Renal cortex interstitium (tissue), 11 donors: Measurements from ENCODE around the gene PRMT7. TPM values are rescaled to one million over a fixed set of nuclear protein-coding genes. Genes with fewer than 3 reads are reported as not detected.

ENCODE experiments used
- DNase-seq, 11 donors: peaks; one replicate each; pipeline ENCODE4 v3.0.0-alpha.2; 2013; ENCODE audit warnings: low read depth in 9 of 11, low spot score in 4 of 11; ENCODE audit errors: extremely low read depth in 1 of 11
- polyA plus RNA-seq, 3 donors: library from polyadenylated mRNA; unstranded; fragments of 120-200 nt; gene quantifications; one replicate each; pipeline ENCODE4 v1.2.1, GENCODE V29; 2013; ENCODE audit not compliant: insufficient read length in 3 of 3

The PRMT7 gene
- polyA plus RNA-seq, 3 donors = 51.2 to 64.2 (median 52.5) TPM

DNA sequence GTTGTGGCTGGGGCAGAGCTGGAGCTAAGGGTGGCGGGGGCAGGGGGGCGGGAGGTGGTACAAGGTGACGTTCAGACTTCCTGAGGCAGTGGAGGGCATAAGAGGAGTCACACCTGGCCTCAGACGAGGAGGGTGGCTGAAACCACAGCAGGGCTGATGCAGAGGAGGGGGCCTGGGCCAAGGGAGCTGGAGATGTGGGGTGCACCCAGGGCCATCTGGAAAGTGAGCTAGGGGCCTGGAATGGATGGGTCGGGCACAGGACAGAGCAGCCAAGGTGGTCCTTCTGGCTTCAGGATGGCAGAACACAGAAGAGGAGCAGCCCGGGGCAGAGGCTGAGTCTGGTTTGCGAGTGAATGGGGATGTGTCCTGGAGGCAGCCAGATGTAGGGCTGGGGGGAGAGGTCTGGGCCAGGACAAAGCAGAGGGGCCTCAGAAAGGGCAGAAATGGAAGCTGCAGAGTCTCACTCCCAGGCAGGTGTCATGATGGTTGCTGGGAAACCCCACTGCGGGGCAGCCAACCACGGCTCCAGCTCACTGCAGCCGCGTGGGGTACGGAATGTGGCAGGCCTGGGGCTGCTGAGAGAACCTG is 57.6 kb downstream of the PRMT7 start:
- DNase-seq = peak in 1 of 11 donors; percentile 28

DNA sequence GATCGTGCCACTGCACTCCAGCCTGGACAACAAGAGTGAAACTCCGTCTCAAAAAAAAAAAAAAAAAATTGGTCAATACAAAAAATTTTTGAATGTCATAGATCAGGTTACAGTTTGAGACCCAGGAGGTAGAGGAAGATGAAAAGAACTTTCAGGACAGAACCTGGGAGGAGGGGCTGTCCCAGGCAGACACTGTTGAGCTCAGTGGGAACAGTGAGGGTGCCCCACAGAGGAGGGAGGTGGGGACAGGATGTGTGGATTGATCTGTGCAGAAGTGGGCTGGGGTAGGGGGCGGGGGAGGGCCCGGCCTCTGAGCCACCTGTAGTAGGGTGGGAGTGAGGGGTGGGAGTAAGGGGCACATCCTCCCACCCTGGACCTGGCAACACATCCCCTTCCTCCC is 58.3 kb downstream of the PRMT7 start:
- no peak for DNase-seq

DNA sequence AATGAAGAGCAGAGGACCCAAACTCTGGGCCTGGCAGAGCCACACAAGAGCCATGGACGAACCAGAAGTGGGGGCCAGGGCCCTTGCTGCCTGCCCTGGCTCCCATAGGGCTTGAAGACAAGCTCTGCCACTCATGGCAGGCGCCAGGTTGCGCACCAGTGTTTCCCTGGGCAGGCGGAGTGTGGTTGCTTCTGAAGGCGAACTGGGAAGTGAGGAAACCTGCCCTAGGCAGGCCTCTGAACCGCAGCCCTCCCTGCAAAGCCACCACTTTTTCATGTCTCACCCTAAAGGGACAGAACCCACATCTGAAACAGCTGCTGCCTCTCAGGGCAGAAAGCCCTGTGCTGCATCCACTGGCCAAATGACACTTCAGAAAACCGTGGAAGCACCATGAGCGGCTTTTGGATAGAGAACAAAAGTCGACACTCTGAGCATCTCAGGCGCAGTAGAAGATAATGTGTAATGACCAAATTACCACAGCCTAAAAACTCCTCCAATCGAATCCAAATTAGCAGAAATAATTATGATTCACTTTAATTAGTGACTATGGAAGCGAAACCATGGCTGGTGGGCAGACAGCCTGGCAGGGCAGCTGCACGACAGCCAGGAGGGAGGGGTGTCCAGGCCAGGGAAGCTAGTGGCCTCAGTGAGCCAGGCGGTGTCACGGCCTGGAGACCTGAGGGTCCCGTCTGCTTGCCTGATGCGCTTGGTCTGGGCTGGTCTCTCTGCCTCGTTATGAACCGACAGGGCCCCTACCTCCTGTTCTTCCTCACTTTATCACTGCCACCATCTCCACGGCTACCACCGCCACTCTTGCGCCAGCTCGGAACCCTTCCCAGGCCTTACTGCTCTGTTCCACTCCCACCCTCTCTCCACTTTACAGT is 59.1 kb downstream of the PRMT7 start:
- DNase-seq = no peak

GRCh38 chr16:68370581-68371275 is 59.9 kb downstream of the PRMT7 start:
- DNase-seq = no peak

DNA sequence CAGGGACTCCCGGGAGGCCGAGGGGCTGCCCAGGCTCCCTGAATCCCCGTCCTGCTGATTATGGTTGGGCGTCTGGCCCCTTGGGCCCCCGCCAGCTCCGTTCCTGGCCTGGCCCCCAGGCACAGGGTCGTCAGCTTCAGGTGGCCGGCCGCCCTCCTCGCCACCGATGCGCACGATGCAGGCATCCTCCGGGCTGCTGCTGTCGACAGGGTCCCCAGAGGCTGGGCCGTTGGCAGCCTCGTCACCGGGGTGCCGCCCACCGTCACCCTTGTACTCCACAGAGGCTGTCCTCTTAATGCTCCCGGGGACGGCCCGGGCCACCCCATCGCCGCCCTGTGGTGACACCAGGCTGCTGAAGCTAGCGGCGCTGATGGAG is 60.4 kb downstream of the PRMT7 start:
- DNase-seq = no peak

- no peak for DNase-seq
These were observed 61.0 kb downstream of the PRMT7 start for GRCh38 chr16:68371706-68372380.

DNA sequence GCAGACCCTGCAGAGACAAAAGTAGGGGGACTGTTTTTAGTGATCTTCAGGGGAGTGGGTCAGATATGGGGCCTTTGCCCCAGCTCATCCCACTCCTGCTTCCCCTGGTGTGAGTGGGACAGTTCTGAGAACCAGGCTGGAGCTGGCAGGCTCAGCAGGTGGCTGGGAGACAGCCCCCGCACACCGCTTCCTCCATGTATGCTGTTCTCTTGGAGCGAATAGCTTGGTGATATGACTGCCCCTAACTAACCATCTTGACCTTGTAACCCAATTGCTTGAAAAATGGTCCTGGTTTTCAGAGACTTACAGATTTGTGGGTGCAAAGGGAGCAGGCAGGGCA is 61.5 kb downstream of the PRMT7 start:
- no peak for DNase-seq

- no peak for DNase-seq
These were observed 62.0 kb downstream of the PRMT7 start for GRCh38 chr16:68372806-68373205.

DNA sequence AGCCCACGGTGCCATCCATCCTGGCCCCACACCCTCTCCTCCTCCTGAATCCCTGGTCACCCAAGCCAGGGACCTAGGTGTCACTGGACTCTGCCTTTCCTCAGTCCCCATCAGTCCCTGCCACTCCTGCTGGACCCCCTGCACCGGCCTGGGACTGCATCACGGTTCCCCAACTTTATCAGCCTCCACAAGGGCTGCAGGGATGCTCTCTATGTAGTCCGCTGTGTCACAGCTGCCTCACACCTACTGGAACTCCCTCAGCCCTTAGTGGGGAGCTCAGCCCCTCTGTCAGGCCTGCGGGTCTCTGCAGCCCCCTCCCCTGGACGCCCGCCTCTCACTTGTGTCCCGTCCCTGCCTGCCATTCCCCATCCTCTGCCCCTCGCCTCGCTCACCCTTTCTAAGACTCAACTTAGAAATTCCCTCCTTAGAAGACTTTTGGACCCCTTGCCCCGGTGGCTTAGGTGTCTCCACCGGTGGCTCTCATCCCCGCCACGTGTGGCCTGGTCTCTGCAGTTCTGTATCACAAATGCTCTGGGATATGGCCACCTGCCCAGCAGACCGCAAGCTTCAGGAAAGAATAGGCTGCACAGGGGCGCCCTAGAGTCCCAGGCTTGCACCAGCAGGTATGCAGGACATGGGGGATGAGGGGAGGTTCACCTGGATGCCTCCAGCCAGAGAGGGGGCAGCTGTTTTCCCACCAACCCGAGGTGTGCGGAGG is 62.9 kb downstream of the PRMT7 start:
- no peak for DNase-seq

DNA sequence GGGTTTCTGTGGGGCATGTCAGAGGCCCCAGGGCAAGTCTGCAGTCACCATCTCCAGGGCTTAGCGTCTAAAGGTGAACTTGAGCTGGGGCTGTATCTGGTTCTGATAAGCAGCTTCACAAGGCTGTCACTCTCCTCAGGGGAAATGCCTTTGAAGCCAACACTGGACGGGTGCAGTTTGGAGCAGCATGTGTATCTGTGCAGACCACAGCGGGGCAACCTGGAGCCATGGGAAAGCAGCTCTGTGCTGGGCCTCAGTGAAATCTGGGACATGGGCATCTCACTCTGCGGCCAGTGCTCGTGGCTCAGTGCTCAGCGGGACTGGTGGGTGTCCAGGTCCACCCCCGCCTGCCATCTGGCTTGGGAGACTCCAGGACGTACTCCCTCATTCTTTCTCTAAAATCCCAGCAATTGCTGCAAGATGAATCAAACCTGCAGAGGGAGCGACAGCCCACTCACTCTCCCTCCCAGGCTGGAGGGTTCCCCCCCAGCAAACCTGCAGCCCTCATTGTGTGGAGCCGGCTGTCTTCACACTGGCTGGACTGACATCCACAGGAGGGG is 63.5 kb downstream of the PRMT7 start:
- DNase-seq = no peak

GRCh38 chr16:68374961-68375660 is 64.3 kb downstream of the PRMT7 start:
- DNase-seq = no peak

DNA sequence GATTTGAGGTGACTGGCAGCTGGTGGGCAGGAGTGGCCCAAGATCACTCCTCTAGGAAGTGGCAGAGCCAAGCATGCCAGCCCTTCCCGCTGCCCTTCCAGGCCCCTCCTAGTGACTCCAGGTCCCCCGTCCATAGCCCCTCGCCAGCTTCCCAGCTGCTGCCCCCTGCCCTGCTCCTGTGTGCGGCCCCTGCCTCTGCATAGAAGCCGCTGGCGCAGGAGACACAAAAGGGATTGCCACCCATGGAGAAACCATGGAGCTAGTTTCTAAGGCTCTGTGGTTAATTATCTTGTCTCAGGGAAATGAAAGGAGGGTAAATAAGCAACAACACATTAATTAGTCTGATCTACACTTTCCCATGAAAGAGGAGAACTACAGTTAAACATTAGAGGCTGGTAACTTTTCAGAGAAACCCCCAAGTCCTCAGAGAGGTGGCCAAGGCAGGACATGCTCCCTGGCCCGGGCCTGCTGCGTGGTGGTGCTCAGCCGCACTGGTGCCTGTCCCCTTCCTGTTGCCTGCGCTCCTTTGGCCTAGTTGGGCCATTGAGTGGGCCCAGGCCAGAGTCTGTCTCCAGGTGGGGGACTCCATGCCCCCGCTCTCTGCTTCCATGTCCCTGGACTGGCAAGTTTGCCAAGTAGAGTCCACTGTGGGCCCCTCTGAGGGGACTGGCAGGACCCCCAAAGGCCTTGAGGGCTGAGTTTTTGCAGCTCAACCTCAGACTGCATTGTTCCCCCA is 65.2 kb downstream of the PRMT7 start:
- no peak for DNase-seq

GRCh38 chr16:68376590-68376989 is 65.8 kb downstream of the PRMT7 start:
- DNase-seq = no peak

DNA sequence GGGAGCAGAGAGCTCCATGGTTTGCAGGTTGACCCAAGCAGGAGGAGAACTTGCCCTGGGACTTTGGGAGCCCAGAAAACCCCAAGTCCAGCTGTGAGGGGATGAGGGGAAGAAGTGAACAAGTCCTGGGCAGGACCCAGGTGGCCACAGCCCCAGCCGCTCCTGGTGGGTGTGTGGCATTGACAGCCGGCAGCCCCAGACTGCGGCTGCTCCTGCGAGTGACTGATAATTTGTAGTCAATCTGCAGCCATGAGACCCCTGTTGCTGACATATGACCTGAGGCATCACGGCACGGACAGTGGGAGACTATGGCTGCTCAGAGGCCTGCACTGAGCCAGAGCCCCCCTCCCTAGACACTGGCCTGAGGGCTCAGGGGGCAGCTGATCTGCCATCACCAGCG is 66.4 kb downstream of the PRMT7 start:
- DNase-seq = no peak

DNA sequence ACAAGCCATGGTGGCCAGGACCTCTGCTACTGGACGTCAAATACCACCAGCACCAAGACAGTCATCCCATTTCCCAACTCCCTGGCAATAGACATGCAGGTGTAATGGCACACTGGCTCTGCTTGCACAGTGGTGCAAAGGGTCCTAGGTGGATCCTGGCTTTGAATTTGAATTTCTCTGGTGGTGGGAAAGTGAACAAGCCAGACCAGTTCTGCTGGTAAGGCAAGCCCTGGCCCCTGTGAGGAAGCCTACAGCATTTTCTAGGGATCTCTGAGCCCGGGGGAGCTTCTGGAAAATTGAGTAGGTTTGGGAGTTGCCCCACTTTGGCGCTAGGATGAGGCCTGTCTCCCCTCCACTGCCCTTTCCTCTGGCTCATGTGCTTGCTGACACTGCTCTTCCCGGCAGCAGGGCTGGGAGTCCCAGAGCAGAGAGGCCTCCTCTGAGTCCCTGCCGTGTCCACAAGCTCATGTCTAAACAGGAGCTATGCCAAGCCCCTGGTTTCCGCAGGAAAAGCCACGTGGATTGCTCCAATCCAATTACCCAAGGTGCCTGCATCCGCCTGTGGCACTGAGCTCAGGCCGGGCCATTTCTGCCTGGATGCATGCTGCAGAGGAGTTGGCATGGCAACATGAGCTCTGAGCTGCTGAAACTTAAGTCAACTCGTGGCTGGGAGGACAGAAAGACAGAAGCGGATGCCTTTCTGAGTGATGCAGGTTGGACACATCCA is 67.0 kb downstream of the PRMT7 start:
- peak in 1 of 11 donors; percentile 35 for DNase-seq

DNA sequence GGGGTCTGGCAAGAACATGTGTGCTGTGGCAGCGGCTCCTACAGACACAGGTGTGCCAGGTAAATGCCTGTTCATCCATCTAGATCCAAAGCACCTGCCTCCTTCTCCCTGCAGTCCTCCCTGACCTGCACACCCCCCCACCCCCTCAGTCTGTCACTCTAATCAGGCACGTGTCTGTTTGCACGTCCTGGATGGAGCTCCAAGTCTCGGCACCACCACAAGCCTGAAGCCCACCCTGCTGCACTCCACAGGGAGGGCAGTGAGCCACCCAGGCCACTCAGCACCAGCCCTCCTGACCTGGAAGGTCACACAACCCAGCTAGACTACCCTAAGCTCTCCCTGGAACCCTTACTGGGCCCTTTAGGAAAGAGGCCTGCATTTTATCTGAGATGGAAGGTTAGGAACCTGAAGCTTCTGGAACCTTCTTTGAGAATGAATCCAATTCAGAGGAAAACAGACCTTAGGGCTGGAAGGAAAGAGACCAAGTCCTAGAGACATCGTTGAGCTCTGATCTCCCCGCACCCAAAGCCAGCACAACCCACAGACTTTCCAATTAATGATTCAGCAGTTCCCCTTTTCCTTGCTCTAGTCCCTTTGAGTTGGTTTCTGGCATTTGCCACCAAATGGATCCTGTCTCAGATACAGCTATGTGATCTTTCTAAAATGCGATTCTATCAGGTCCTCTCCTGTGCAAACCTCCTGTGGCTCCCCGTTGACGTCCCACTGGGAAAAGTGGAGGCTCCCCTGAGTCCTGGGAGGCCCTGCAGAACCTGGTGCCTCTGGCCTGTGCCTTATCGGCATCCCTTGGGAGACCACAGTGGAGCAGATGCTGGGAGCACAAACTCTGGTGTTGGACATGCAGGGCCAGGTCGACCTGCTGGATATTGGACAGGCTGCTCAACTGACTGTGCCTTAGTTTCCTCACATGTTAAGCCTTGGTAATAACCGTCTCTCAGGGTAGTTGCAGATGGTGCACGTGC is 67.9 kb downstream of the PRMT7 start:
- DNase-seq = no peak
